HepG2 (cell line): ENCODE results near the gene P2RY6. TPM values are rescaled to one million over a fixed set of nuclear protein-coding genes. Genes with fewer than 3 reads are reported as not detected.
A peak's percentile ranks its signal among the peaks of the same experiment; 100 is the strongest.

Source experiments
- ADNP ChIP-seq: sonication (generic); formaldehyde crosslinking; IDR thresholded peaks from 2 replicates; pipeline ENCODE4 v1.4.0; 2020; ENCODE audit warnings: missing genetic modification reagents
- ATF1 ChIP-seq: IDR thresholded peaks from 2 replicates; pipeline ENCODE4 v1.6.1; 2016; ENCODE audit warnings: mild to moderate bottlenecking, control low read depth
- FOXO1 ChIP-seq: sonication (generic); formaldehyde crosslinking; IDR thresholded peaks from 2 replicates; pipeline ENCODE4 v1.4.0; 2020; ENCODE audit warnings: missing genetic modification reagents
- GATAD2A ChIP-seq: IDR thresholded peaks from 2 replicates; pipeline ENCODE4 v1.6.1; 2016
- GMEB1 ChIP-seq: sonication (generic); formaldehyde crosslinking; IDR thresholded peaks from 2 replicates; pipeline ENCODE4 v1.5.1; 2020; ENCODE audit warnings: missing genetic modification reagents, mild to moderate bottlenecking, borderline replicate concordance
- HNRNPUL1 ChIP-seq: fragments of 200-400 bp; formaldehyde crosslinking; IDR thresholded peaks from 2 replicates; pipeline ENCODE4 v1.6.1; 2017; ENCODE audit warnings: low read depth, mild to moderate bottlenecking, low read length, moderate library complexity
- KAT7 ChIP-seq: IDR thresholded peaks from 2 replicates; pipeline ENCODE4 v1.6.1; 2018; ENCODE audit warnings: borderline replicate concordance, missing compliant biosample characterization
- PAF1 ChIP-seq: IDR thresholded peaks from 2 replicates; pipeline ENCODE4 v1.6.1; 2016; ENCODE audit warnings: missing genetic modification reagents, missing compliant biosample characterization
- RCOR2 ChIP-seq: IDR thresholded peaks from 2 replicates; pipeline ENCODE4 v1.6.1; 2016; ENCODE audit warnings: missing biosample characterization, missing genetic modification reagents
- ZFP36L2 ChIP-seq: sonication (generic); formaldehyde crosslinking; IDR thresholded peaks from 2 replicates; pipeline ENCODE4 v1.4.0; 2020; ENCODE audit warnings: missing genetic modification reagents
- ZNF251 ChIP-seq: sonication (generic); formaldehyde crosslinking; IDR thresholded peaks from 2 replicates; pipeline ENCODE4 v1.9.0; 2021; ENCODE audit warnings: mild to moderate bottlenecking, missing genetic modification reagents
- ZNF3 ChIP-seq: IDR thresholded peaks from 2 replicates; pipeline ENCODE4 v1.7.0; 2017; ENCODE audit warnings: inconsistent platforms
- ZNF383 ChIP-seq: sonication (generic); formaldehyde crosslinking; IDR thresholded peaks from 2 replicates; pipeline ENCODE4 v1.4.0; 2020; ENCODE audit warnings: missing genetic modification reagents, mild to moderate bottlenecking, borderline replicate concordance
- ZNF407 ChIP-seq: sonication (generic); formaldehyde crosslinking; IDR thresholded peaks from one replicate; pipeline ENCODE4 v1.5.1; 2020; ENCODE audit warnings: mild to moderate bottlenecking, missing genetic modification reagents; ENCODE audit errors: not compliant biosample characterization
- ZNF672 ChIP-seq: sonication (generic); formaldehyde crosslinking; IDR thresholded peaks from 2 replicates; pipeline ENCODE4 v1.8.1; 2022; ENCODE audit warnings: missing genetic modification reagents
- ZNF713 ChIP-seq: sonication (generic); formaldehyde crosslinking; IDR thresholded peaks from 2 replicates; pipeline ENCODE4 v1.4.0; 2020; ENCODE audit warnings: mild to moderate bottlenecking, missing genetic modification reagents
- polyA plus RNA-seq, 8 experiments: library from polyadenylated mRNA; depleted of rRNA in 3 of 8; stranded (reverse) in 7 of 8; unstranded in 1 of 8; fragments of >200 nt; fragmentation: Illumina TruSeq in 4 of 8; extraction: Trizol in 4 of 8; gene quantifications; 2 replicates each; pipeline versions ENCODE4 v1.2.1 to v1.2.3, GENCODE V29; 2011 to 2016; ENCODE audit warnings: low read depth in 4 of 8, missing spikeins in 1 of 8, mixed read lengths in 1 of 8; ENCODE audit not compliant: insufficient read depth in 1 of 8
- total RNA-seq, 5 experiments: library from RNA; depleted of rRNA; stranded (reverse); fragments of >200 nt; fragmentation: Illumina TruSeq; extraction: Trizol; gene quantifications; 2 replicates each; pipeline ENCODE4 v1.2.3, GENCODE V29; 2016; ENCODE audit warnings: low read depth in 1 of 5
- TF ChIP-seq, protein P1 (sequence below): IDR thresholded peaks from 2 replicates; pipeline ENCODE4 v1.6.1; 2016; ENCODE audit warnings: missing compliant biosample characterization, missing genetic modification reagents, borderline replicate concordance
- TF ChIP-seq, protein P2 (sequence below): sonication (generic); formaldehyde crosslinking; IDR thresholded peaks from 2 replicates; pipeline ENCODE4 v1.4.0; 2020; ENCODE audit warnings: missing genetic modification reagents, mild to moderate bottlenecking, borderline replicate concordance

The P2RY6 gene
- total and polyA plus RNA-seq, 2 of the 13 experiments (the other 11 are each of a cell fraction or from before 2014, with no cell fraction given) = 0.09 to 0.29 TPM

DNA sequence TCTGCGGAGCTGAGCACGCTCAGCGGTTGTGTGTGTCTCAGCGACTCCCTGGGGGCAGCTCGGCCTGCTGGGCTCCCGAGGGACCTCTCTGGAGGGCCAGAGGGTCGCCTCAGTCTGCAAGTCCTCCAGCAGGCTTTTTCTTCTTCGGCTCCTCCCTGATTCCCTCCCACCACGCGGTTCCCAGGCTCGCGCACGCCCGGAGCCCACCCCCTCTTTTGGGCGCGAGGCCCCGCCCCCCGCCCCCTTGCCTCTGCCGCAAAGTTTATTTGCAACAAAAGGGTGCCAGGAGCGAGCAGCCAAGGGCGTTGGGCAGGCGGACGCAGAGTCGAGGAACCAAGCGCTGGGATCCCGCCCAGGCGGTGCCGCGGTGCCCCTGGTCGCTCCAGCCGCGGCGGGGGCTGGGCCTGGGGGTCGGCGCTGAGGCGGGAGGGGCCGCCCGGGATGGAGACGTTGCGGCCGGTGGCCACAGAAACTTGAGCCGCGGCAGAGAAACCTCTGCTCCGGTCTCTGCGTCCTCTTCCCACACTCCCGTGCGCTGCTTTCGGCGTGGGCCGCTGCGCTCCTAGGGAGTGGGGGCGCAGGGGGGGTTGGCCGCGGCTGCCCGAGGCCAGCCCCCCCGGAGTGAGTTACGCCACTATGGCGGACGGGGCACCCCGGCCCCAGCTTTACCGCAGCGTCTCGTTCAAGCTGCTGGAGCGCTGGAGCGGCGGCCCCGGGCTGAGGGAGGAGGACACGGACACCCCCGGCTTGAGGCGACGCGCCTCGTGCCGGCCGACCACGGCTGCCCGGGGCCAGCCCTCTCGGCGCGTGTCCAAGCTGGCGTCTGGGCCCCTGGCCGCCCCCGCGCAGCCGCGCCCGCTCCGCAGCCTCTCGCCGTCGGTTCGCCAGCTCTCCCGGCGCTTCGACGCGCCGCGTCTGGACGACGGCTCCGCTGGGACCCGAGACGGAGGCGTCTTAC, 36.1 kb downstream of the P2RY6 start, which contains the start of gene ARHGEF17 (continued):
- no peak for TF ChIP-seq ZNF407 (CRISPR knock-in tag)
- TF ChIP-seq GATAD2A (CRISPR knock-in tag) = no peak; the same call in 1 of the 2 replicates
- TF ChIP-seq ZNF3 = no peak
- TF ChIP-seq, protein P1, sequence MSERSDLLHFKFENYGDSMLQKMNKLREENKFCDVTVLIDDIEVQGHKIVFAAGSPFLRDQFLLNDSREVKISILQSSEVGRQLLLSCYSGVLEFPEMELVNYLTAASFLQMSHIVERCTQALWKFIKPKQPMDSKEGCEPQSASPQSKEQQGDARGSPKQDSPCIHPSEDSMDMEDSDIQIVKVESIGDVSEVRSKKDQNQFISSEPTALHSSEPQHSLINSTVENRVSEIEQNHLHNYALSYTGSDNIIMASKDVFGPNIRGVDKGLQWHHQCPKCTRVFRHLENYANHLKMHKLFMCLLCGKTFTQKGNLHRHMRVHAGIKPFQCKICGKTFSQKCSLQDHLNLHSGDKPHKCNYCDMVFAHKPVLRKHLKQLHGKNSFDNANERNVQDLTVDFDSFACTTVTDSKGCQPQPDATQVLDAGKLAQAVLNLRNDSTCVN (CRISPR knock-in tag) = peak; percentile 72; the same call in 1 of the 2 replicates
- no peak for TF ChIP-seq ZNF672 (CRISPR knock-in tag)
- TF ChIP-seq ZNF383 (CRISPR knock-in tag) = no peak
- no peak for TF ChIP-seq HNRNPUL1
- no peak for TF ChIP-seq KAT7 (CRISPR knock-in tag)
- no peak for TF ChIP-seq RCOR2
- no peak for TF ChIP-seq ZNF251 (CRISPR knock-in tag)
- no peak for TF ChIP-seq ZFP36L2 (CRISPR knock-in tag)
- TF ChIP-seq ATF1 = no peak
- TF ChIP-seq FOXO1 (CRISPR knock-in tag) = peak; percentile 31; the same call in 1 of the 2 replicates
- no peak for TF ChIP-seq ADNP
- no peak for TF ChIP-seq PAF1
- TF ChIP-seq, protein P2, sequence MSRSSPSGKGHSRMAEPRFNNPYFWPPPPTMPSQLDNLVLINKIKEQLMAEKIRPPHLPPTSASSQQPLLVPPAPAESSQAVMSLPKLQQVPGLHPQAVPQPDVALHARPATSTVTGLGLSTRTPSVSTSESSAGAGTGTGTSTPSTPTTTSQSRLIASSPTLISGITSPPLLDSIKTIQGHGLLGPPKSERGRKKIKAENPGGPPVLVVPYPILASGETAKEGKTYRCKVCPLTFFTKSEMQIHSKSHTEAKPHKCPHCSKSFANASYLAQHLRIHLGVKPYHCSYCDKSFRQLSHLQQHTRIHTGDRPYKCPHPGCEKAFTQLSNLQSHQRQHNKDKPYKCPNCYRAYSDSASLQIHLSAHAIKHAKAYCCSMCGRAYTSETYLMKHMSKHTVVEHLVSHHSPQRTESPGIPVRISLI (CRISPR knock-in tag) = no peak
- TF ChIP-seq GMEB1 = peak; percentile 56; the same call in 1 of the 2 replicates
- no peak for TF ChIP-seq ZNF713
